Karpas-422 (cell line): ENCODE data around the gene HSPA13. TPM values are rescaled to one million over a fixed set of nuclear protein-coding genes. Genes with fewer than 3 reads are reported as not detected.
"Not testable (repeated sequence)": the region's sequence is repeated elsewhere in the genome, so short reads cannot be mapped to it uniquely, and the experiment has no call there.

Experiments
- DNase-seq: peaks from one replicate; pipeline ENCODE4 v3.0.0-alpha.2; 2015
- H2AFZ ChIP-seq: fragments of 200-600 bp; sonication (generic); 2 replicates; pipeline ENCODE4 v1.6.1; 2014; ENCODE audit warnings: antibody characterized with exemption, low read length, mixed read lengths
- H3K27ac ChIP-seq: fragments of 200-600 bp; sonication (generic); 2 replicates; pipeline ENCODE4 v1.5.1; 2014; ENCODE audit warnings: mild to moderate bottlenecking, low read length, moderate library complexity
- H3K27me3 ChIP-seq: fragments of 200-600 bp; sonication (generic); 2 replicates; pipeline ENCODE4 v1.6.1; 2014; ENCODE audit warnings: low read length, mixed read lengths
- H3K36me3 ChIP-seq: fragments of 200-600 bp; sonication (generic); 2 replicates; pipeline ENCODE4 v1.6.1; 2014; ENCODE audit warnings: low read length, mixed read lengths; ENCODE audit not compliant: insufficient read depth
- H3K4me1 ChIP-seq: fragments of 200-600 bp; sonication (generic); 2 replicates; pipeline ENCODE4 v1.6.1; 2014; ENCODE audit warnings: mild to moderate bottlenecking, low read length, mixed read lengths
- H3K4me2 ChIP-seq: fragments of 200-600 bp; sonication (generic); 2 replicates; pipeline ENCODE4 v1.6.1; 2014; ENCODE audit warnings: low read length, low read depth, mild to moderate bottlenecking; ENCODE audit not compliant: poor library complexity, severe bottlenecking
- H3K4me3 ChIP-seq: fragments of 200-600 bp; sonication (generic); 2 replicates; pipeline ENCODE4 v1.5.1; 2014; ENCODE audit warnings: mild to moderate bottlenecking, antibody characterized with exemption, low read length, mixed read lengths
- H3K79me2 ChIP-seq: fragments of 200-600 bp; sonication (generic); 2 replicates; pipeline ENCODE4 v1.6.1; 2014; ENCODE audit warnings: mild to moderate bottlenecking, low read length, mixed read lengths
- H3K9ac ChIP-seq: fragments of 200-600 bp; sonication (generic); 2 replicates; pipeline ENCODE4 v1.6.0; 2014; ENCODE audit warnings: low read length
- H3K9me2 ChIP-seq: fragments of 200-600 bp; sonication (generic), shearing (Covaris generic); replicated peaks from 2 replicates; pipeline ENCODE4 v1.6.0; 2014; ENCODE audit warnings: mild to moderate bottlenecking, low read length, moderate library complexity; ENCODE audit not compliant: insufficient read depth
- H3K9me3 ChIP-seq: fragments of 300-700, 200-600 bp; sonication (generic); 2 replicates; pipeline ENCODE4 v1.6.1; 2014; ENCODE audit warnings: low read length, mixed read lengths
- H4K20me1 ChIP-seq: fragments of 200-600 bp; sonication (generic); 2 replicates; pipeline ENCODE4 v1.6.1; 2014; ENCODE audit warnings: mild to moderate bottlenecking, antibody characterized with exemption, low read length, low read depth; ENCODE audit not compliant: insufficient read depth
- total RNA-seq: library from RNA; depleted of rRNA; stranded (reverse); fragments of >200 nt; shearing (Covaris generic); gene quantifications from 2 replicates; pipeline ENCODE4 v1.2.3, GENCODE V29; 2014; ENCODE audit warnings: low replicate concordance; rRNA removed

The HSPA13 gene
- total RNA-seq, 1 experiment from 2014 or later, result 43.6 TPM

GRCh38 chr21:14354515-14354914 lies 28.4 kb downstream of the HSPA13 start:
- Histone ChIP-seq H3K9ac (no peak overlapping the region), H3K9me3 (no peaks in the 10 kb centered on the region), H3K4me3 (no peak overlapping the region), H2AFZ (no peak overlapping the region), H3K27ac (no peak overlapping the region), H3K4me2 (no peak overlapping the region), H4K20me1 (no peaks in the 10 kb centered on the region), H3K36me3 (no peaks in the 10 kb centered on the region), H3K4me1 (no peaks in the 10 kb centered on the region), H3K79me2 (no peaks in the 10 kb centered on the region), H3K9me2 (no peaks in the 10 kb centered on the region), H3K27me3 (no peaks in the 10 kb centered on the region)
- DNase-seq, result no peak

DNA sequence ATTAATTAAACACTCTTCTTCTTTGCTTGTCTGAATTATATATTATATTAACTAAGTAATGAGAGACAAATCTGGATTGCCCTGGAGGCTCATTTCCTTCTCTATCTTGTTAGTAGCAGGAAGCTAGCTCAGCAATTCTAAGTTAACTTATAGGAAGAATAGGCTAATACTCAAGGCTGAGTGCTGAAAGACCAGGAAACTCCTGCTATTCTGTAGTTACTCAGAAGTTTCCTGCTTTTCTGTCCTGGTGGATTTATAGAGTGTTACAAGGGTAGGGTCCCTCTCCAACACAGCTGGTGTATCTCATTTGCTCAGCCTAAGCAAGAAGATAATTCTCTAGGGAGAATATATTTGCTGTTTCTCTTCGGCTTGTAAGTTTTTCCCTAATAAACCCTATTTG lies 29.2 kb downstream of the HSPA13 start:
- no peaks in the 10 kb centered on the region for H3K36me3 ChIP-seq
- H3K9me3 ChIP-seq, result no peaks in the 10 kb centered on the region
- H4K20me1 ChIP-seq, result no peaks in the 10 kb centered on the region
- no peak overlapping the region for H2AFZ ChIP-seq
- DNase-seq, result no peak
- no peak overlapping the region for H3K4me3 ChIP-seq
- H3K4me2 ChIP-seq, result no peak overlapping the region
- no peak overlapping the region for H3K9ac ChIP-seq
- H3K9me2 ChIP-seq, result no peaks in the 10 kb centered on the region
- H3K27ac ChIP-seq, result no peak overlapping the region
- H3K27me3 ChIP-seq, result no peaks in the 10 kb centered on the region
- H3K79me2 ChIP-seq, result no peaks in the 10 kb centered on the region
- H3K4me1 ChIP-seq, result no peaks in the 10 kb centered on the region

- Histone ChIP-seq H3K36me3 (no peaks in the 10 kb centered on the region), H3K27me3 (no peaks in the 10 kb centered on the region), H3K9me3 (no peaks in the 10 kb centered on the region), H3K4me2 (no peak overlapping the region), H2AFZ (no peak overlapping the region), H4K20me1 (no peaks in the 10 kb centered on the region), H3K4me3 (no peak overlapping the region), H3K9ac (no peak overlapping the region), H3K27ac (no peak overlapping the region), H3K4me1 (no peaks in the 10 kb centered on the region), H3K9me2 (no peaks in the 10 kb centered on the region), H3K79me2 (no peaks in the 10 kb centered on the region)
- DNase-seq, result no peak
These were observed 29.7 kb downstream of the HSPA13 start for GRCh38 chr21:14353231-14353630.

- not testable (repeated sequence) for H3K36me3 ChIP-seq, H3K4me1 ChIP-seq, H3K4me2 ChIP-seq, H3K9me2 ChIP-seq, DNase-seq, H3K27me3 ChIP-seq, H2AFZ ChIP-seq, H3K4me3 ChIP-seq, H3K9me3 ChIP-seq, H3K9ac ChIP-seq, H3K27ac ChIP-seq, H4K20me1 ChIP-seq, H3K79me2 ChIP-seq
These were observed 55.6 kb downstream of the HSPA13 start for GRCh38 chr21:14327346-14327745.

DNA sequence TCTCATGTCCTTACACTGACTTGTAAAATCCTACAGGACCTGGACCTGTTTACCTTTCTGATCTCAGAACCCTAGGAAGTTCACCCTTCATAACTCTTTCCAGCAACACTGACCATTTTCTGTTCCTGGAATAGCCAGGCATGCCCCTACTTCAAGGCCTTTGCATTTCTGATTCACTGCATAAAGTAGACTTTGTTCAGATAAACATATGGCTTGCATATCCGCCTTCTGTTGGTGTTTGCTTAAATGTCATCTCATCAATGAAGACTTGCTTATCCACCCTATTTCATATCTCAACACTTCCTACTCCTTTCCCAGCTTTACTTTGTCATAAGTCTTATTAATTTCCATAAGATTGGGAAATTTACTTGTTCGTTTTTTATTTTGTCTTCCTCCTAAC lies 57.4 kb downstream of the HSPA13 start:
- no peaks in the 10 kb centered on the region for H3K4me1 ChIP-seq
- H3K36me3 ChIP-seq, result no peaks in the 10 kb centered on the region
- no peak overlapping the region for H2AFZ ChIP-seq
- DNase-seq, result no peak
- no peak overlapping the region for H3K27ac ChIP-seq
- no peak overlapping the region for H3K9ac ChIP-seq
- no peaks in the 10 kb centered on the region for H3K79me2 ChIP-seq
- H4K20me1 ChIP-seq, result no peaks in the 10 kb centered on the region
- no peaks in the 10 kb centered on the region for H3K9me2 ChIP-seq
- H3K4me2 ChIP-seq, result no peak overlapping the region
- no peaks in the 10 kb centered on the region for H3K9me3 ChIP-seq
- H3K27me3 ChIP-seq, result no peaks in the 10 kb centered on the region
- no peak overlapping the region for H3K4me3 ChIP-seq

Other genes with a start within 250 kb of the HSPA13 start
- not detected in 2 replicates for gene LIPI, start 172.2 kb downstream of the HSPA13 start, total RNA-seq
- not detected in 2 replicates for gene RBM11, start 167.0 kb downstream of the HSPA13 start, total RNA-seq
- not detected in 2 replicates for gene SAMSN1, start 163.2 kb upstream of the HSPA13 start, total RNA-seq